Natural killer cell treated with Interleukin-12 subunit alpha and Interleukin-12 subunit beta and Interleukin-15 and Interleukin-18, amount 100 ng/mL, for 72 hours (primary cell): Measurements from ENCODE around the gene PTPRR. TPM values are rescaled to one million over a fixed set of nuclear protein-coding genes. Genes with fewer than 3 reads are reported as not detected.

Experiments
- ATAC-seq, 2 donors: fragments of 150-1000 bp; cut with Tn5 transposase in 1 of 2; sonication (Bioruptor Pico), chemical (Tn5 transposase) in 1 of 2; 2 replicates each; pipeline ENCODE4 v1.10.0; 2021
- DNase-seq: peaks from one replicate; pipeline ENCODE4 v3.0.0; 2022; ENCODE audit warnings: low spot score
- H3K27ac Mint-ChIP-seq, 2 donors: 1 replicate in 1 of 2; 2 replicates in 1 of 2; pipeline ENCODE4 v1.8.0; 2022; ENCODE audit warnings: mixed read lengths in 2 of 2, mild to moderate bottlenecking in 1 of 2, moderate library complexity in 1 of 2
- H3K27me3 Mint-ChIP-seq, 2 donors: 1 replicate in 1 of 2; 2 replicates in 1 of 2; pipeline ENCODE4 v1.8.0; 2022; ENCODE audit warnings: mixed read lengths in 2 of 2
- H3K36me3 Mint-ChIP-seq: one replicate; pipeline ENCODE4 v1.8.0; 2022; ENCODE audit warnings: mixed read lengths
- H3K4me1 Mint-ChIP-seq, 2 donors: 1 replicate in 1 of 2; 2 replicates in 1 of 2; pipeline ENCODE4 v1.8.0; 2022; ENCODE audit warnings: low read depth in 2 of 2, mixed read lengths in 2 of 2, mild to moderate bottlenecking in 1 of 2
- H3K4me3 Mint-ChIP-seq: one replicate; pipeline ENCODE4 v1.8.0; 2022; ENCODE audit warnings: mixed read lengths
- H3K9me3 Mint-ChIP-seq: 2 replicates; pipeline ENCODE4 v1.8.0; 2022; ENCODE audit warnings: mixed read lengths
- total RNA-seq, 2 donors: library from RNA; stranded (reverse); gene quantifications; one replicate each; pipeline ENCODE4 v1.2.3, GENCODE V29; 2022

Gene PTPRR
- total RNA-seq, 2 donors from 2014 or later: not detected

DNA sequence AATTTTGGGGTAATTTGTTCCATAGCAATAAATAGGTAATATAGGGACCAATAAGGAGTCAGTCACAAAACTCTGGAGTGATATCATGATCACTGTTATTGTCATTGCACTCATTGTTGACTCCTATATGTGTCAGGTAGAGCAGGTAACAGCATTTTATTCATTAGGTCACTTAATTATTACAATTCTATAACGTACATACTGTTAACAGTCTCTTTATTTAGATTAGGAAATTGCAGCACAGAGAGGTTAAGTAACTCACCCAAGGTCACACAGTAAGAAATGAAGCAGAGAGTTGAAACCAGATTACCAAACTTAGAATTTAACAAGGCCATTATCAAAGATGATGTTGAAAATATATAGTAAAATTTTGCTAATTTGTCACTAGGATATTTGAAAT, 233.6 kb downstream of the PTPRR start:
- no peaks in the 10 kb centered on the region for H3K9me3 Mint-ChIP-seq
- DNase-seq (no peak), ATAC-seq (no peak)
- no peak overlapping the region for H3K4me3 Mint-ChIP-seq
- H3K4me1 Mint-ChIP-seq: no peaks in the 10 kb centered on the region
- H3K27me3 Mint-ChIP-seq: no peaks in the 10 kb centered on the region
- no peak overlapping the region for H3K27ac Mint-ChIP-seq
- no peaks in the 10 kb centered on the region for H3K36me3 Mint-ChIP-seq

DNA sequence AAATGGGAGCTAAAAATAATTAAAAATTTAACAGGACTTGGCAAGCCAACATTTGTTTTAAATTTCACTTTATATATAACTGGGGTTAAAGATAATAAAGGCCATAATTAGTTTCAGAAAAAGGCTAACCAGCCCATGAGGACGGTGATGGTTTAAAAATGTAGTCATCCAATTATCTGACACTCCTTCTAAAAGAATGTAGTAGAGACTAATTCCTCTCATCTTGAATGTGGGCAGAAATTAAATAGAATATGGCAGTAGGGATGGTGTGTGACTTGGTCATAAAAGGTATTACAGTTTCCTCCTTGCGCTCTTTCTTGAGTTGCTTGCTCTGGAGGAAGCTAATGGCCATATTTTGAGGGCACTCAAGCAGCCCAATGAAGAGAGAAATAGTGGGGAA, 234.2 kb downstream of the PTPRR start:
- ATAC-seq (no peak), DNase-seq (no peak)
- Mint-ChIP-seq H3K4me3 (no peak overlapping the region), H3K27me3 (no peaks in the 10 kb centered on the region), H3K9me3 (no peaks in the 10 kb centered on the region), H3K27ac (no peak overlapping the region), H3K36me3 (no peaks in the 10 kb centered on the region), H3K4me1 (no peaks in the 10 kb centered on the region)

DNA sequence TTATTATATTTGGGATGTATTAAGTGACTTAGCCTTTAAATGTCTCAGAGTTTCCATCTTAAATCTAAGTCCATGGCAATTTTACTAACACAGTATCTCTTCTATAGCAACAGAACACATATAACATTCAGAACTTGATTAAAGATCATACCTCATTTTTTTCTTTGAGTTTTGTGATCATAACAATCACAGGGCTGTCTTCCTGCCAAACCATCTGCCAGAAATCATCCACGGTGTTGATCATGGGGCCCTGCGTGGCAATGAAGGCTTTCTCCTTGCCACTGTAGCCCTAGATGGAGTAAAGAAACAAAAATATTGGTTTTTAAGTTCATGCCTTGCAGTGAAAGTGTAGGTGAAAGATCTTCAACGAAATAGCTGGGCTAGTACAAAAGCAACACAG, 236.6 kb downstream of the PTPRR start:
- Mint-ChIP-seq H3K9me3 (no peaks in the 10 kb centered on the region), H3K4me1 (no peaks in the 10 kb centered on the region), H3K4me3 (no peak overlapping the region), H3K27me3 (peaks cover 3% of the 10 kb centered on the region in 2 donors), H3K27ac (no peak overlapping the region), H3K36me3 (no peaks in the 10 kb centered on the region)
- ATAC-seq (no peak), DNase-seq (no peak)

DNA sequence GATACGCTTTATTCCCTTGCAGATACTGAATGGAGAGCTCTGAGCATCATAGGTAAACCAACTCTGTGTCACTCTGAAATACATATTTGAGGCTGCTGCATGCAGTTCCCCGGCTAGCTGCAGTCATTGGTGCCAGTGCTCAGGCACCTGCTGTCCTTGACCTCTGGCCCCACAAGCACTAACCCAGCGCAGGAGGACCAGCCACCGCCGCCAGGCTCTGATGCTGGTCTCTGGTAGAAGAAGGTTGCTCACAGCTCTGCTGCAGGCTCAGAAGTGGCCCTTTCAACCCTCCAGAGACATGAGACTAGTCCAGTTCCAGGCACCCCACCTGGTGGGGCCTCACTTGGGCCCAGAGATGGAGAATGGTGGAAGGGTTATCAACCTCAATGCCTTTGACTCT, 248.8 kb downstream of the PTPRR start:
- Mint-ChIP-seq H3K4me1 (peaks cover 0 to 3% of the 10 kb centered on the region in 2 donors), H3K27ac (no peak overlapping the region), H3K36me3 (peaks cover 7% of the 10 kb centered on the region), H3K4me3 (no peak overlapping the region), H3K27me3 (no peaks in the 10 kb centered on the region), H3K9me3 (peaks cover 4% of the 10 kb centered on the region)
- DNase-seq (no peak), ATAC-seq (no peak)

DNA sequence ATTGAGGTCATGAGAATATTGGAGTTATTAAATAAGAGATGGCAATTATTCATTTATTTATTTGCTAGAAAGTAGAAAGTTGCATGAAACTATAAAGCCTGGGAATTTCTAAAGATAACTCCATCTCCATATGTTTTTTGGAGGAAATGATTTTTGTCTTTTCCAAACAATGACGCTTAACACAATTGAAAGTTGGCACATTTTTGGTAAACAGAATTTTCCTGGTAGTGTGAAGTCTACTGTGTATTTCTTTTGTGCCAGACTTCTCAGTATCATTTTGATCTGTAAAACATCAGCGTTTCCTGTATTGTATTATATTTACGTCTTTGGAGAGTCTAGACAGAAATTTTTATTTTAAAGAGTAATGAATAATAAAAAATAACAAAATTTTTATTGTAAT, 249.6 kb downstream of the PTPRR start:
- Mint-ChIP-seq H3K27ac (no peak overlapping the region), H3K9me3 (peaks cover 4% of the 10 kb centered on the region), H3K36me3 (peaks cover 6% of the 10 kb centered on the region), H3K4me1 (peaks cover 0 to 3% of the 10 kb centered on the region in 2 donors), H3K27me3 (no peaks in the 10 kb centered on the region), H3K4me3 (no peak overlapping the region)
- ATAC-seq (no peak), DNase-seq (no peak)

DNA sequence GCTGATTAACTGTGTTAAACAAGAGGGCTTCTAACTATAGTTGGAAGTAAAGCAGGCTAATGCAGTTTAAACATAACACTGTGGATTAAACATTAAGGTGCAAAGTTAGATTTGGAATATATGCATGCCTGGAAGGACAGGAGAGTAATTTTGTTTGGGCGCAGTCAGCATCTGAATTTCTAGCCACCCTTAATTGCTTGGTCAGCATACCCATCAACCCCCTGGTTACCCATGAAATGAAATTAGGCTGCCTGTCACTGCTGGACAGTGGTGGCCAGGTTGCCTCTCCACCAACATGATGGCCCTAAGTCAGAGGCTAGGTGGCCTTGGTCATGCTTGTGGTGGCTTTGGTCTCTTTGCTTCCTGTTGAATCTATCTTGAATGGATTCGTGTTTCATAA, 253.3 kb downstream of the PTPRR start:
- Mint-ChIP-seq H3K4me3 (no peak overlapping the region), H3K36me3 (no peaks in the 10 kb centered on the region), H3K27me3 (no peaks in the 10 kb centered on the region), H3K27ac (no peak overlapping the region), H3K9me3 (peaks cover under 1% of the 10 kb centered on the region), H3K4me1 (peaks cover 0 to under 1% of the 10 kb centered on the region in 2 donors)
- DNase-seq (no peak), ATAC-seq (no peak)

DNA sequence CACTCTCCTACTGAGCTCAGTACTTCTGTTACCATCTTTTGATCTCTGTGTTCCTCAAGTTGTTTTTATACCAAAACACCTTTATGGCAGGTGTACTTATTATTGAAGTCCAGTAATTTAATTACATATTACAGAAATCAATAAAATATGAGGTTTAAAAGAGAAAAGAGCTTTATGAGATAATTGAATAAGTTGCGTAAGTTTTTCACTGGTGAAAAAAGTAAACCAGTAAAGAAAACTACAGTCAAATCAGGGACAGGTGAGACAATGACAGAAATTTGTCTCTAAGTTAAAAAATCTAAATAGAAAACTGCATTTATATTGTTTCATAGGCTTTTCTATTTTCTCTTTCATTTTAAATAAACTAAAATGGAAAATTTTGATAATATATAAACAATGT, 254.2 kb downstream of the PTPRR start:
- Mint-ChIP-seq H3K36me3 (peaks cover 4% of the 10 kb centered on the region), H3K9me3 (peaks cover 3% of the 10 kb centered on the region), H3K4me3 (no peak overlapping the region), H3K4me1 (peaks cover 7% of the 10 kb centered on the region in 2 donors), H3K27ac (no peak overlapping the region), H3K27me3 (no peaks in the 10 kb centered on the region)
- DNase-seq (no peak), ATAC-seq (no peak)

DNA sequence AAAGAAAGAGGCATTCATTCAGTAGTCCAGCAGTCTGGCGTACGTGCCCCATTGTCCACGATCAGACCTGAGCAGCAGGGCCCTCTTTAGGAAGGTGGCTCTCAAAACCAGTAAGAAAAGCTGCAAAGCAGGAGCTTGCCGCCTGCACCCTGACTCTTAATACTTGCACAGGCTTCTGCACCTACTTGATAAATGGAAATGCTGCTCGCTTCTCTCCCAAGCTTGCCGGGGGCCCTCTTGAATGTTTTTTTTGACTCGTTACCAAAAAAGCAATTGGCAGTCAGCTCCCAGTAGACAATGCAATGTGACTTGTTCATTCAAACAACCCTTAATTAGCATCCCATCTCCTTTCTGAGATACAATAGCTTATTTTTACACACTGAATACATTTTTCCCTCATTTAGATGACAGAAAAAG, 256.1 kb downstream of the PTPRR start:
- Mint-ChIP-seq H3K27ac (no peak overlapping the region), H3K4me3 (no peak overlapping the region), H3K4me1 (peaks cover 7 to 11% of the 10 kb centered on the region in 2 donors), H3K9me3 (peaks cover 3% of the 10 kb centered on the region), H3K27me3 (no peaks in the 10 kb centered on the region), H3K36me3 (peaks cover 4% of the 10 kb centered on the region)
- ATAC-seq (no peak), DNase-seq (no peak)

DNA sequence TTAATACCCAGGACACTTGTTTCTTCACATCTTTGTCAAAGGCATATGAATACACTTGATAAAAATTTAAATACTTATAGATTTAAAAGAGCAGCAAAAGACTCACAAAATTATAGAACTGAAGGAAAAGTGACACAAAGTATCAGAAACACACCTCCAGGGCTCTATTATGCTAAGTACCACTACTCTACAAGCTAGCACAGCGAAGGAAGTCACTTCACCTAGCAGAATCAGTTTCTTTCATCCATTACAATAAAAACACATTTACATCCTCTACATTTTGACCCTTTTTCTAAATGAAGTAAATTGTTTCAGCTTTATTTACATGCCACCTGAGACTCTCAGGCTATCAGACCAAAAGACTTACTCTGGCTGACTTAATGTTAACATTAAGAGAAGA, 256.7 kb downstream of the PTPRR start:
- no peak for DNase-seq
- H3K27me3 Mint-ChIP-seq: no peaks in the 10 kb centered on the region
- H3K27ac Mint-ChIP-seq: no peak overlapping the region
- peaks cover 7 to 16% of the 10 kb centered on the region in 2 donors for H3K4me1 Mint-ChIP-seq
- peaks cover 3% of the 10 kb centered on the region for H3K9me3 Mint-ChIP-seq
- H3K4me3 Mint-ChIP-seq: no peak overlapping the region
- no peak for ATAC-seq
- H3K36me3 Mint-ChIP-seq: peaks cover 4% of the 10 kb centered on the region

DNA sequence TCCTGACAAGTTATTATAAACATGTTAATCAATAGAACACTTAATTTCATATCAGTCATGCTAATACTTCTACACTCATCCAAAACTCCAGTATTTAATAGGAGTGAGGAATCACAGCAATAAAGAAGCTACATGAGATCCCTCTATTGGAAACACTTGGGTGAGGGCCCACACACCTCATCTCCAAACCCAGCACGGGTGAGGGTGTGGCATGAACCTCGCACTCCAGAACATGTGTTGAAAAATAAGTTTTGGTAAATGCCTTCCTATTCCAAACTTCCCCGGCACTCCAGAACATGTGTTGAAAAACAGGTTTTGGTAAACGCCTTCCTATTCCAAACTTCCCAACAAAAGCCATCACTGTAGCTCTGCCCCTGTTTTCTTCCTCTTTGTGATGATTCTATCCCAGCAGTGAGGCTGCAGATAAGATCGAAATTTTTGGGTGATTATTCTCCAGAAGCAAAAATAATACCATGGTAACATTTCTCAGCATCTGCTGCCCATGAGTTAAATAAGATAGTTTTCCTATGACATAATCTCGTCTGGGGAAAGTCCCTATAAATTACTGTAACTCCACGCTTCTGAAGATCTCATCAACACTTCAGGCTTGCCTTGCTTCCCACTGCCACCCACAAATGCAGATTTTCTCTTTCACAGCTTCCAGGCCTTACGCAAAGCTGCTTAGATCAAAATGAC, 258.9 kb downstream of the PTPRR start:
- DNase-seq: peak; percentile 66
- peak overlapping the region; percentile 51 to 82 for H3K27ac Mint-ChIP-seq

DNA sequence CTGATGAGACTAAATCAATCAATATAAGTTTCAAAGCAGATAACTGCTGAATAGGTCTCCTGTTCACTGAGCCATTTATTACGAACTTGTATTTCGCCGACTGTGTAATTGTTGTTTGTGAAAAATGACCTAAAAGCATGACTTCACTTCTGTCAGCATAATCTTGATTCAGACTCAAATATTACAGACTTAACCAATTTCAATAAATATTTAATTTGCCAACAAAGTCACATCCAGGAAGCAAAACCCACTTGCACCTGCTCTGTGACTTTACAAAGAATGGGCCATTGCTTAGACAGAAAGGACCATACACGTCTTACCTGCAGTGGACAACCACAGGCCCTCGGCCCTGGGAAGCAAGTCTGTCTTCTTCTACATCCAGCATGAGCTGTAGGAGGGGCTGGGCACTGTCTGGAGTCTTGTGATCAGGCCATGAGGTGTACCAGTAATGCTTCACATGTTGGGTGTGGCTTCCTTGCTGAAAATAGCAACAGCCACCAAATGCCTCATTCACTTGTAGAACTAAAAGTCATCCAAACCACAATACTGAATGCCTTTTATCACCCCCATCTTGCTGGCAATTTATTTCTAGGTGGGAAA, 259.8 kb downstream of the PTPRR start:
- Mint-ChIP-seq H3K4me1 (peaks cover 7 to 18% of the 10 kb centered on the region in 2 donors), H3K27me3 (no peaks in the 10 kb centered on the region), H3K4me3 (no peak overlapping the region), H3K27ac (no peak overlapping the region), H3K36me3 (peaks cover 4% of the 10 kb centered on the region), H3K9me3 (peaks cover 3% of the 10 kb centered on the region)
- DNase-seq: no peak
- peak in 1 of 2 donors; percentile 56 for ATAC-seq

More for the DNA sequence above, 258.9 kb downstream of the PTPRR start:
- H3K4me1 Mint-ChIP-seq: peaks cover 7 to 18% of the 10 kb centered on the region in 2 donors
- peaks cover 3% of the 10 kb centered on the region for H3K9me3 Mint-ChIP-seq
- peak overlapping the region; percentile 66 for H3K4me3 Mint-ChIP-seq
- peaks cover 4% of the 10 kb centered on the region for H3K36me3 Mint-ChIP-seq
- peak in 1 of 2 donors; percentile 73 for ATAC-seq
- no peaks in the 10 kb centered on the region for H3K27me3 Mint-ChIP-seq

DNA sequence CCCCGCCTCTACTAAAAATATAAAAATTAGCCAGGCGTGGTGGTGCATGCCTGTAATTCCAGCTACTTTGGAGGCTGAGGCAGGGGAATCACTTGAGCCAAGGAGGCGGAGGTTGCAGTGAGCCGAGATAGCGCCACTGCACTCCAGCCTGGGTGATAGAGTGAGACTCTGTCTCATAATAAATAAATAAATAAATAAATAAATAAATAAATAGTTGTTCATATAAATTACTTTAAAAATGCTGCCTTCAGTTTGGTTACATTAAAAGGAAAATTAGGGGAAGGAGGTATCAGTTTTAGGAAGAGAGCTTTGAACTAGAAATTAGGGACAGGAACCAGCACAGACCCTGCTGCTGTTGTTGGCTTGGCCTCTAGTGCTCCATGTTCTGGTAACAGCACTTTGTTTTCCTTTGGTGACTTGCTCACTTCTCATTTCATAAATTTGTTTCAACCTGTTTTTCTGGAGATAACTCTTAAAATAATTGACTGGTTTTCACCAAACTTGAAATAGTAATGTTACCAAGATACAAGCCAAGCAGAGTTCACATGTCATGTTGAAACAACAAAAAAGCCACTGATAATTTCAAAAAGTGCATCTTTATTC, 260.4 kb downstream of the PTPRR start:
- H3K9me3 Mint-ChIP-seq: peaks cover 3% of the 10 kb centered on the region
- ATAC-seq (no peak), DNase-seq (no peak)
- H3K27ac Mint-ChIP-seq: no peak overlapping the region
- H3K4me1 Mint-ChIP-seq: peaks cover 7 to 18% of the 10 kb centered on the region in 2 donors
- H3K27me3 Mint-ChIP-seq: no peaks in the 10 kb centered on the region
- H3K4me3 Mint-ChIP-seq: no peak overlapping the region
- peaks cover 4% of the 10 kb centered on the region for H3K36me3 Mint-ChIP-seq

DNA sequence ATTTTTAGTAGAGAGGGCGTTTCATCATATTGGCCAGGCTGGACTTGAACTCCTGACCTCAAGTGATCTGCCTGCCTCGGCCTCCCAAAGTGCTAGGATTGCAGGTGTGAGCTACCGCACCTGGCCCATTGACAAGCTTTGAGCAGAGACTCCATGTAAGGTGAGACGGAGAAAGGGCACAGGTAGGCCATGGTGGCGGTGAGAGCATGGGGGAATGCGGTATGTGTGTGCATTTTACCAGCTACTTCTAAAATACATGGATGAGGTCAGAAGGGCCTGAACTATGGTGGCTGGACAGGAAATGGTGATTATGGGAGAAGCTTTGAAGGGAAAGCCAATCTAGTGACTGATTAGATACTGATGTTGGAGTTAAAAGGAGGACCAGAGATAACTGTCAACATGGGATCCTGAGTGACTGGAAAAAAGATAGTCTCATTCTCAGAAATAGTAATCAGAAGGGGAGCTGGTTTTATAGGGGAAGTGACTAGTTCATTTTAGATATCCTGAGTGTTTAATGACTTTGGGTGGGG, 261.4 kb downstream of the PTPRR start:
- no peak overlapping the region for H3K27ac Mint-ChIP-seq
- ATAC-seq: no peak
- no peak for DNase-seq

DNA sequence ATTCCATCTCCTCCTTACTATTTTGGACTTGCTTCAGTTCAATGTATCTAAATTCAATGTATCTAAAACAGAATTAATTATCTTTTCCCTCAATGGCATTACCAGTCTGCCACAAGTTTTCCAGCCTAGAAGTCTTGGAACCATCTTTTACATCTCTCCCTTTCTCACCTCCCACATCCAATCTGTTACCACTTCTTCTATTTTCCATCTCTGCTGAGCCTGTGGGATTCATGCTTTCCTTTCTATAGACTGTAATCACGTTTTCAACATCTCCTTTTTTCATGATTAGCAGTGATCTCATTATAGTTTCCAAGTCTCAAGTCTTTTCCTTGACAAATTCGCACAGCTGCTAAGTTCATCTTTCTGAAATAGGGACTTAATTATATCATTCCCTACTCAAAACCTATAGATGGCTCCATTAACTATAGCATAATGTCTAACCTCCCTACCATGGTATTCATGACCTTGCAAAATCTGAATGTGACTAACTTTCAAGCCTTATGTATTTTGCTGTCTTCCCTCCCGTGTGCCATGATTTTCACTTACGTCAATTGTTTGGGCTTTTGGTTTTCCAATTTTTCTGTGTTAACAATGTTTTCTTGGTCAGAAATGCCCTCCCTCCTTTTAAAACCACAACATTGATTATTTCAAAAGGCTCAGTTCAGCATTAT, 262.8 kb downstream of the PTPRR start:
- ATAC-seq: no peak
- no peaks in the 10 kb centered on the region for H3K27me3 Mint-ChIP-seq
- H3K27ac Mint-ChIP-seq: no peak overlapping the region
- no peak overlapping the region for H3K4me3 Mint-ChIP-seq
- no peak for DNase-seq
- H3K36me3 Mint-ChIP-seq: peaks cover 4% of the 10 kb centered on the region
- peaks cover 3% of the 10 kb centered on the region for H3K9me3 Mint-ChIP-seq
- peaks cover 7 to 22% of the 10 kb centered on the region in 2 donors for H3K4me1 Mint-ChIP-seq

More for the DNA sequence above, 261.4 kb downstream of the PTPRR start:
- H3K36me3 Mint-ChIP-seq: peaks cover 4% of the 10 kb centered on the region
- H3K4me1 Mint-ChIP-seq: peaks cover 7 to 18% of the 10 kb centered on the region in 2 donors
- no peak overlapping the region for H3K4me3 Mint-ChIP-seq
- peaks cover 3% of the 10 kb centered on the region for H3K9me3 Mint-ChIP-seq
- H3K27me3 Mint-ChIP-seq: no peaks in the 10 kb centered on the region
